Measurements from ENCODE around the gene PITPNC1.
"Not testable (repeated sequence)": the region's sequence is repeated elsewhere in the genome, so short reads cannot be mapped to it uniquely, and the experiment has no call there.

The PITPNC1 gene

DNA sequence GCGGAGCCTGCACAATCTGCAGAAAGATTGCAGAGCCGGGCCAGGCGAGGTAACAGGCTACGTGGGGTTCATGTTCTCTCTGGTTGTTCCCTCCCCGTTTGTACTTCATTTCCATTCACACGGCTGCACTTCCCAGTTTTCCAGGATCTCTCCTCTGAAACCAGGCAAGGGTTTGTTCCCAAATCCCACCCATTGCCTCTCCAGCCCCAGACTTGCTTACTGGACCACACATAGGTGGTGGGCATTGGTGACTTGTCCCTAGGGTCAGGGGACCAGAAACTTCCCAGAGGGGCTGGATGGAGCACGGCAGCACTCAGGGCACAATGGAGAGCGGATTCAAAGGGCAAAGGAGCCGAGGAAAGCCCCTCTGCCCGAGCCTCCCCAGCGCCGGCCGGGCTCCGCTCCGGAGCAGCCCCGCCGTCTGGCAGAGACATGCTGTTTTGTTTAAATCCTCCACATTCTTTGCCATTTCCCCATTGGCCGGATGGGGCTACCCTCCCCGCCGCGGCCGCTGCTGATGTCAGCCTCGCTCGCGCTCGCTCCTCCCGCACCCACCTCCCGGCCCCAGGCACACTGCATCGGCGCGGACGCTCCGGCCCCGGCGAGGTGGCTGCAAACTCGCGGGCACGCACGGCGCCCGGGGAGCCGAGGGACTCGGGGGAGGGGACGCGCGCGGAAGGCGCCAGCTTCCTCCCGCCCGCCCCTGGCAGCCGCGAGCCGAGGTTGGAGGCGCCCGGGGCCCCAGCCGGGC lies at the start of gene PITPNC1:
Gene PITPNC1, plus strand, starts transcription at position 545 of the 751 bp plus-strand sequence.
- DNase-seq (ENCODE audit: low spot score), result peak; percentile 86

DNA sequence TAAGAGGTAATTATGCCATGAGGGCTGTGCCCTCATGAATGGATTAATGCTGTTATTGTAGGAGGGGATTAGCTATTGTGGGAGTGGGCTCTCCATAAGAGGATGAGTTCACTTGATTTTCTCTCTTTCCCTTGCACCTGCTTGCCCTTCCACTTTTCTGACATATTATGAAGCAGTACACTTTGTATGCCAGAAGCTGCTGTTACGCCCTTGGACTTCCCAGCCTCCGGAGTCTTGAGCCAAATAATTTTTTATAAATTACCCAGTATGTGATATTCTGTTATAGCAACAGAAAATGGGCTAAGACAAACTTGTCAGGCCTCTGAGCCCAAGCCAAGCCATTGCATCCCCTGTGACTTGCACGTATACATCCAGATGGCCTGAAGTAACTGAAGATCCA lies 49.1 kb upstream of the PITPNC1 start:
- DNase-seq (ENCODE audit: low spot score), result no peak

DNA sequence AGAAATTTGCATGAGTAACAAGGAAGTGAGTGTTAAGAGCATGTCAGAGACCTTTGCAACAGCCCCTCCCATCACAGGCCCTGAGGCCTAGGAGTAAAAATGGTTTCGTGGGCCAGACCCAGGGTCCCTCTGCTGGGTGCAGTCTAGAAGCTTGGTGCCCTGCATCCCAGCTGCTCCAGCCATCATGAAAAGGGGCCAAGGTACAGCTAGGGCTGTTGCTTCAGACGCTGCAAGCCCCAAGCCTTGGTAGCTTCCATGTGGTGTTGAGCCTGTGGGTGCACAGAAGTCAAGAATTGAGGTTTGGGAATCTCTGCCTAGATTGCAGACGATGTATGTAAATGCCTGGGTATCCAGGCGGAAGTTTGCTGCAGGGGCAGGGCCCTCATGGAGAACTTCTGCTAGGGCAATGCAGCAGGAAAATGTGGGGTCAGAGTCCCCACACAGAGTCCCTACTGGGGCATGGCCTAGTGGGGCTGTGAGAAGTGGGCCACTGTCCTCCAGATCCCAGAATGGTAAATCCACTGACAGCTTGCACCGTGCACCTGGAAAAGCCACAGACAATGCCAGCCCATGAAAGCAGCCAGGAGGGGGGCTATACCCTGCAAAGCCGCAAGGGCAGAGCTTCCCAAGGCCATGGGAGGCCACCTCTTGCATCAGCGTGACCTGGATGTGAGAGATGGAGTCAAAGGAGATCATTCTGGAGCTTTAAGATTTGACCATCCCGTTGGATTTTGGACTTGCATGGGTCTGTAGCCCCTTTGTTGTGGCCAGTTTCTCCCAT lies 45.5 kb upstream of the PITPNC1 start:
- DNase-seq (ENCODE audit: low spot score), result not testable (repeated sequence)

DNA sequence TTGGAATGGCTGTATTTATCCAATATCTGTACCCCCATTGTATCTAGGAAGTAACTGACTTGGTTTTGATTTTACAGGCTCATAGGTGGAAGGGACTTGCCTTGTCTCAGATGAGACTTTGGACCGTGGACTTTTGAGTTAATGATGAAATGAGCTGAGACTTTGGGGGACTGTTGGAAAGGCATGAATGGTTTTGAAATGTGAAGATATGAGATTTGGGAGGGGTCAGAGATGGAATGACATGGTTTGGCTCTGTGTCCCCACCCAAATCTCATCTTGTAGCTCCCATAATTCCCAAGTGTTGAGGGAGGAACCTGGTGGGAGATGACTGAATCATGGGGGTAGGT lies 44.9 kb upstream of the PITPNC1 start:
- DNase-seq (ENCODE audit: low spot score), result not testable (repeated sequence)

DNA sequence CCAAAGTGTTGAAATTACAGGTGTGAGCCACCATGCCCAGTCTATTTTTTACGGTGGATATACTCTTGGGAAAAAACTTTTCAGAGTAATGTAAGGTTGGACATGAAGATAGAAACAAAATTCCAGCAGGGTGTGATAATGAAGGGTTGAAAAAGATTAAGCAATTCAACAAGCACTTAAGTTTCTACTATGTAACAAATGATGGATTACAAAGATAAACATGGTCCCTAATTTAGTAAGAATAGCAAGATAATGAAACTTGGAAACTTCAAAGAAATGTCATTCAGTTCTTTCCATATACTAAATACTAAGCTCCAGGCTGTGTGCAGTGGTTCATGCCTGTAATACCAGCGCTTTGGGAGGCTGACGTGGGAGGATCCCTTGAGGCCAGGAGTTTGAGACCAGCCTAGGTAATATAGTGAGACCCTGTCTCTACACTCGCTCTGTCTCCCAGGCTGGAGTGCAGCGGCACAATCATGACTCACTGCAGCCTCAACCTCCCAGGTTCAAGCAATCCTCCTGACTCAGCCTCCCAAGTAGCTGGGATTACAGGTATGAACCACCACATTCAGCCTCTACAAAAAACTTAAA lies 41.7 kb upstream of the PITPNC1 start:
- DNase-seq (ENCODE audit: low spot score), result no peak

GRCh38 chr17:67336859-67337258 lies 40.2 kb upstream of the PITPNC1 start:
- no peak for DNase-seq (ENCODE audit: low spot score)

GRCh38 chr17:67338353-67338752 lies 38.7 kb upstream of the PITPNC1 start:
- DNase-seq (ENCODE audit: low spot score), result not testable (repeated sequence)

- no peak for DNase-seq (ENCODE audit: low spot score)
These were observed 33.8 kb upstream of the PITPNC1 start for GRCh38 chr17:67343237-67343636.

DNA sequence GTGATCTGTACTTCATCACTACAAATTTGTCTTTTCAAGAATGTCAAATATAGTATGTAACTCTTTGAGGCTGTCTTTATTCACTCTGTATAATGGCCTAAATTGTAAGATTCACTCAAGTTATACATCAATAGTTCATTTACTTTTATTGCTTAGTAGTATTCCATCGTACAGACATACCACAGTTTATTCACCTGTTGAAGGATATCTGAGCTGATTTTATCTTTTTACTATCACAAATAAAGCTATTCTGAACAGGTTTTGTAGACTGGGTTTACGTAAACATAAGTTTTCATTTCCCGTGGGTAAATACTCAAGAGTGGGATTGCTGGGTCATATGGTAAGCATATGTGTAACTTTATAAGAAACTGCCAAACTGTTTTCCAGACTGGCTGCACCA lies 29.3 kb upstream of the PITPNC1 start:
- DNase-seq (ENCODE audit: low spot score), result no peak

GRCh38 chr17:67349420-67349819 lies 27.7 kb upstream of the PITPNC1 start:
- DNase-seq (ENCODE audit: low spot score), result no peak

DNA sequence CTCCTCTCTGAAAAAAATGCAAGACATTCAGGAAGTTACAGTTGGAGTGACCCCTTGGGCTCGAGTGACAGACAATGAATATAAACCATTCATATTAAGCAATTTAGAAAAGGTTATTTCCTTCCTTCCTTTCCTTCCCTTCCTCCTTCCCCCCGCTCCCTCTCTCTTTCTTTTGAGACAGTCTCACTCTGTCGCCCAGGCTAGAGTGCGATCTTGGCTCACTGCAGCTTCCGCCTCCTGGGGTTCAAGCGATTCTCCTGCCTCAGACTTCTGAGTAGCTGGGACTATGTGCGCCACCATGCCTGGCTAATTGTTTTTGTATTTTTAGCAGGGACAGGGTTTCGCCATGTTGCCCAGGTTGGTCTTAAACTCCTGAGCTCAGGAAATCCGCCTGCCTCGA lies 23.9 kb upstream of the PITPNC1 start:
- DNase-seq (ENCODE audit: low spot score), result no peak

DNA sequence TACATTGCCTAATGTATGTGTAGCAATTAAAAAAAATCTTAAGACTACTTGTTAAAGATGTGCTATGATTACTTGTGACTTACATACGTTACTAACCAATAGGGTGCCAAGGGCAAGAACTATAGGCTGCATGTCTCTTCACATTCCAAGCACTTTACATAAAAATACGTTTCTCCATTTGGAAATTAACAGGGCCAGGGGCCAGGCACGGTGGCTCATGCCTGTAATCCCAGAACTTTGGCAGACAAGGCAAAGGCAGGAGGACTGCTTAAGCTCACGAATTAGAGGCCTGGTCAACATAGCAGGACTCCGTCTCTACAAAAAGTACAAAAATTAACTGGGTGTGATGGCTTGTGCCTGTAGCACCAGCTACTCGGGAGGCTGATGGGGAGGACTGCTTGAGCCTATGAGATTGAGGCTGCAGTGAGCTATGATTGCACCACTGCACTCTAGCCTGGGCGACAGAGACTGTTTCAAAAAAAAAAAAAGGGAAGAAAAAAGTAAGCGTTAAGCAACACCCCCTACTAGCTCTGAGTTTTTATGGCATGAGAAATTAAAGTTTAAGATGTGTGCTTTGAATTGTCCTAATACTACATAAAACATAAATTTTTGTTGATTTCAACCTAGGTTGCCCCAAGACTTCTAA lies 23.0 kb upstream of the PITPNC1 start:
- no peak for DNase-seq (ENCODE audit: low spot score)

GRCh38 chr17:67358612-67359011 lies 18.5 kb upstream of the PITPNC1 start:
- DNase-seq (ENCODE audit: low spot score), result no peak

DNA sequence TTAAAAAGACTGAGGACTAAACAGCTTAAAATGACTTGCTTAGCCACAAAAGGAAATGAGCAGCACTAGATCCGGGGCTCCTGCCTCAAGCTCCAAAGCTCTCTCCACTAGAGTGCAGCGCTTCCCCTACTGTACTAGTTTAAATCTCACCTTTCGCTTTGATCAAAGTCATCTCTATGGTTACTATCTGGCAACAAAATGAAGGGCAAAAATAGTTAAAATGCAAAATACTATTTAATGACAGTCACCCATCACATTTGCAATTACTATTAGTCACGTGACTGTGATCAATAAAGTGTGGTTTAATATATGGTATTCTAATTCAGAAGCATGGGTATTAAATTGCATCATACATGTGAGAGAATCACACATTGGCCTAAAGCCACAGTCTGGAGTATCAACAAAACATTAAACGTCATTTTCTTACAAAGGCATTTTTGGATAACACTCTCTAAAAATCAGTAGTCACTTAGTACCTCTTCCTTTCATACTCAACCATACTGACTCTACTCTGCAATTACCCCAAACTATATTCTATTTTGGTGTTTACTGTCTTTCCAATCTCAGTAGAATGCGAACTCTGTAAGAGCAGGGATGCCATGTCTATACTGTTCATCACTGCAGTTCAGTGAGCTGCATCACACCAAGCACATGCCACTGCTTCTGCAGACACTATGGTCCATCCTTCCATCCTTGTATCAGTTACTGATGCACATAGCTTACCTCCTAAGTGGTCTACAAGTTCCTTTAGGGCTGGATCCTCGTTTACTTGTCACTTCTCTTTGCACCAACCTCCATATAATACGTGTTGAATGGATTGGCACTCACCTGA lies 16.9 kb upstream of the PITPNC1 start:
- no peak for DNase-seq (ENCODE audit: low spot score)

GRCh38 chr17:67360880-67361279 lies 16.2 kb upstream of the PITPNC1 start:
- DNase-seq (ENCODE audit: low spot score), result no peak

DNA sequence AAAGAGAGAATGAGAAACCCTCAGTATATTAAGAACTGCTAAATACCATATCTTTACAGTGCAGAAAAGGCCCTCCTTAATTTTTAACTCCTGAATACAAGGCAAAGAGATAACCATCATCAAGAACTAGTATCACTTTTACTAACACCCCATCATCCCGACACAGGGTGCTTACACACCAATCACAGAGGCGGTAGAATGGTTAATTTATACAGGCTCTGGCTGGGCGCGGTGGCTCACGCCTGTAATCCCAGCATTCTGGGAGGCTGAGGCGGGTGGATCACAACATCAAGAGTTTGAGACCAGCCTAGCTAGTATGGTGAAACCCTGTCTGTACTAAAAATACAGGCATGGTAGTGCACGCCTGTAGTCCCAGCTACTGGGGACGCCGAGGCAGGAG lies 14.9 kb upstream of the PITPNC1 start:
- DNase-seq (ENCODE audit: low spot score), result no peak

- DNase-seq (ENCODE audit: low spot score), result no peak
These were observed 12.0 kb upstream of the PITPNC1 start for GRCh38 chr17:67364847-67365737.

- no peak for DNase-seq (ENCODE audit: low spot score)
These were observed 11.3 kb upstream of the PITPNC1 start for GRCh38 chr17:67365738-67366192.

GRCh38 chr17:67366193-67367157 lies 10.6 kb upstream of the PITPNC1 start, which contains the start of gene PSMD12:
Gene PSMD12, minus strand, starts transcription at chr17:67366577. Its CDS starts 58 bp downstream, at chr17:67366519.
- peak; percentile 92 for DNase-seq (ENCODE audit: low spot score)

Measured in putamen (tissue), 1 donor.